ENCODE measurements around the gene PLCH1. TPM values are rescaled to one million over a fixed set of nuclear protein-coding genes. Genes with fewer than 3 reads are reported as not detected.

The PLCH1 gene
- total and polyA plus RNA-seq, 5 donors, result 1.1 to 6.3 (median 3.4) TPM

GRCh38 chr3:155496206-155496605, 248.7 kb downstream of the PLCH1 start:
- no peak overlapping the region for H3K4me3 ChIP-seq (ENCODE audit: low read length)
- no peaks in the 10 kb centered on the region for H3K27me3 ChIP-seq (ENCODE audit: control insufficient read depth, insufficient read depth)
- no peak for ATAC-seq
- H3K4me1 ChIP-seq (ENCODE audit: control insufficient read depth, insufficient read depth, low read length), result no peaks in the 10 kb centered on the region
- H3K27ac ChIP-seq (ENCODE audit: low read length), result no peak overlapping the region
- no peak for DNase-seq
- intact Hi-C loops (cut with DNase I), result no loop called here
- H3K9me3 ChIP-seq (ENCODE audit: control insufficient read depth, low read length), result no peaks in the 10 kb centered on the region

GRCh38 chr3:155495387-155495786, 249.5 kb downstream of the PLCH1 start:
- Histone ChIP-seq H3K27ac (ENCODE audit: low read length) (no peak overlapping the region), H3K9me3 (ENCODE audit: control insufficient read depth, low read length) (no peaks in the 10 kb centered on the region), H3K27me3 (ENCODE audit: control insufficient read depth, insufficient read depth) (no peaks in the 10 kb centered on the region), H3K4me1 (ENCODE audit: control insufficient read depth, insufficient read depth, low read length) (no peaks in the 10 kb centered on the region), H3K4me3 (ENCODE audit: low read length) (no peak overlapping the region)
- peak in 1 of 2 donors; percentile 40 for ATAC-seq
- intact Hi-C loops (cut with DNase I), result no loop called here
- 75% methylated on average over 4 of the region's 4 CpGs for WGBS
- no peak for DNase-seq

- WGBS, result 45% methylated on average over 5 of the region's 5 CpGs
- no peak for ATAC-seq
- no peak overlapping the region for H3K4me3 ChIP-seq (ENCODE audit: low read length)
- intact Hi-C loops (cut with DNase I), result no loop called here
- no peaks in the 10 kb centered on the region for H3K4me1 ChIP-seq (ENCODE audit: control insufficient read depth, insufficient read depth, low read length)
- no peak overlapping the region for H3K27ac ChIP-seq (ENCODE audit: low read length)
- no peaks in the 10 kb centered on the region for H3K9me3 ChIP-seq (ENCODE audit: control insufficient read depth, low read length)
- no peaks in the 10 kb centered on the region for H3K27me3 ChIP-seq (ENCODE audit: control insufficient read depth, insufficient read depth)
- no peak for DNase-seq
These were observed 250.5 kb downstream of the PLCH1 start for GRCh38 chr3:155494332-155494731.

- ATAC-seq (no peak), DNase-seq (no peak)
- H3K4me3 ChIP-seq (ENCODE audit: low read length), result no peak overlapping the region
- WGBS, result 98% methylated on average over 1 of the region's 1 CpG
- H3K27ac ChIP-seq (ENCODE audit: low read length), result no peak overlapping the region
- H3K4me1 ChIP-seq (ENCODE audit: control insufficient read depth, insufficient read depth, low read length), result no peaks in the 10 kb centered on the region
- H3K9me3 ChIP-seq (ENCODE audit: control insufficient read depth, low read length), result no peaks in the 10 kb centered on the region
- no peaks in the 10 kb centered on the region for H3K27me3 ChIP-seq (ENCODE audit: control insufficient read depth, insufficient read depth)
- intact Hi-C loops (cut with DNase I), result no loop called here
These were observed 252.0 kb downstream of the PLCH1 start for GRCh38 chr3:155492841-155493240.

GRCh38 chr3:155491696-155492095, 253.2 kb downstream of the PLCH1 start:
- H3K27me3 ChIP-seq (ENCODE audit: control insufficient read depth, insufficient read depth), result no peaks in the 10 kb centered on the region
- ATAC-seq (no peak), DNase-seq (no peak)
- H3K27ac ChIP-seq (ENCODE audit: low read length), result no peak overlapping the region
- WGBS, result 92% methylated on average over 3 of the region's 3 CpGs
- no peak overlapping the region for H3K4me3 ChIP-seq (ENCODE audit: low read length)
- intact Hi-C loops (cut with DNase I), result no loop called here
- H3K9me3 ChIP-seq (ENCODE audit: control insufficient read depth, low read length), result no peaks in the 10 kb centered on the region
- no peaks in the 10 kb centered on the region for H3K4me1 ChIP-seq (ENCODE audit: control insufficient read depth, insufficient read depth, low read length)

- Histone ChIP-seq H3K27ac (ENCODE audit: low read length) (no peak overlapping the region), H3K9me3 (ENCODE audit: control insufficient read depth, low read length) (no peaks in the 10 kb centered on the region), H3K4me3 (ENCODE audit: low read length) (no peak overlapping the region), H3K4me1 (ENCODE audit: control insufficient read depth, insufficient read depth, low read length) (no peaks in the 10 kb centered on the region), H3K27me3 (ENCODE audit: control insufficient read depth, insufficient read depth) (no peaks in the 10 kb centered on the region)
- 65% methylated on average over 5 of the region's 5 CpGs for WGBS
- DNase-seq, result no peak
- intact Hi-C loops (cut with DNase I), result no loop called here
- no peak for ATAC-seq
These were observed 256.2 kb downstream of the PLCH1 start for GRCh38 chr3:155488671-155489070.

GRCh38 chr3:155485897-155486296, 259.0 kb downstream of the PLCH1 start:
- H3K27ac ChIP-seq (ENCODE audit: low read length), result no peak overlapping the region
- H3K4me3 ChIP-seq (ENCODE audit: low read length), result no peak overlapping the region
- no peak for ATAC-seq
- no peak for DNase-seq
- no peaks in the 10 kb centered on the region for H3K4me1 ChIP-seq (ENCODE audit: control insufficient read depth, insufficient read depth, low read length)
- intact Hi-C loops (cut with DNase I), result no loop called here
- no peaks in the 10 kb centered on the region for H3K27me3 ChIP-seq (ENCODE audit: control insufficient read depth, insufficient read depth)
- WGBS, result 95% methylated on average over 1 of the region's 1 CpG
- H3K9me3 ChIP-seq (ENCODE audit: control insufficient read depth, low read length), result no peaks in the 10 kb centered on the region

- Histone ChIP-seq H3K27me3 (ENCODE audit: control insufficient read depth, insufficient read depth) (no peaks in the 10 kb centered on the region), H3K4me1 (ENCODE audit: control insufficient read depth, insufficient read depth, low read length) (no peaks in the 10 kb centered on the region), H3K27ac (ENCODE audit: low read length) (no peak overlapping the region), H3K9me3 (ENCODE audit: control insufficient read depth, low read length) (no peaks in the 10 kb centered on the region), H3K4me3 (ENCODE audit: low read length) (no peak overlapping the region)
- intact Hi-C loops (cut with DNase I), result no loop called here
- ATAC-seq (no peak), DNase-seq (no peak)
- WGBS, result 88% methylated on average over 2 of the region's 2 CpGs
These were observed 263.3 kb downstream of the PLCH1 start for GRCh38 chr3:155481591-155481990.

- H3K4me3 ChIP-seq (ENCODE audit: low read length), result no peak overlapping the region
- no peak for ATAC-seq
- no peaks in the 10 kb centered on the region for H3K4me1 ChIP-seq (ENCODE audit: control insufficient read depth, insufficient read depth, low read length)
- H3K27me3 ChIP-seq (ENCODE audit: control insufficient read depth, insufficient read depth), result no peaks in the 10 kb centered on the region
- H3K27ac ChIP-seq (ENCODE audit: low read length), result no peak overlapping the region
- WGBS, result 77% methylated on average over 12 of the region's 12 CpGs
- DNase-seq, result peak in 1 of 3 donors; percentile 35
- intact Hi-C loops (cut with DNase I), result no loop called here
- H3K9me3 ChIP-seq (ENCODE audit: control insufficient read depth, low read length), result no peaks in the 10 kb centered on the region
These were observed 263.8 kb downstream of the PLCH1 start for GRCh38 chr3:155481089-155481488.

- WGBS, result 61% methylated on average over 2 of the region's 2 CpGs
- Histone ChIP-seq H3K4me3 (ENCODE audit: low read length) (no peak overlapping the region), H3K4me1 (ENCODE audit: control insufficient read depth, insufficient read depth, low read length) (no peaks in the 10 kb centered on the region), H3K27me3 (ENCODE audit: control insufficient read depth, insufficient read depth) (no peaks in the 10 kb centered on the region), H3K9me3 (ENCODE audit: control insufficient read depth, low read length) (no peaks in the 10 kb centered on the region), H3K27ac (ENCODE audit: low read length) (no peak overlapping the region)
- ATAC-seq, result no peak
- intact Hi-C loops (cut with DNase I), result no loop called here
- DNase-seq, result no peak
These were observed 279.2 kb downstream of the PLCH1 start for GRCh38 chr3:155465664-155466063.

GRCh38 chr3:155462672-155463071, 282.2 kb downstream of the PLCH1 start:
- WGBS, result 73% methylated on average over 4 of the region's 4 CpGs
- ATAC-seq, result no peak

GRCh38 chr3:155457591-155457990, 287.3 kb downstream of the PLCH1 start:
- 90% methylated on average over 4 of the region's 4 CpGs for WGBS

More at GRCh38 chr3:155462672-155463071, 282.2 kb downstream of the PLCH1 start:
- intact Hi-C loops (cut with DNase I), result no loop called here
- H3K4me3 ChIP-seq (ENCODE audit: low read length), result no peak overlapping the region
- H3K27ac ChIP-seq (ENCODE audit: low read length), result no peak overlapping the region
- H3K27me3 ChIP-seq (ENCODE audit: control insufficient read depth, insufficient read depth), result no peaks in the 10 kb centered on the region
- DNase-seq, result no peak
- H3K4me1 ChIP-seq (ENCODE audit: control insufficient read depth, insufficient read depth, low read length), result no peaks in the 10 kb centered on the region
- H3K9me3 ChIP-seq (ENCODE audit: control insufficient read depth, low read length), result no peaks in the 10 kb centered on the region

More at GRCh38 chr3:155457591-155457990, 287.3 kb downstream of the PLCH1 start:
- ATAC-seq, result no peak
- no peak overlapping the region for H3K27ac ChIP-seq (ENCODE audit: low read length)
- no peak for DNase-seq
- no peaks in the 10 kb centered on the region for H3K27me3 ChIP-seq (ENCODE audit: control insufficient read depth, insufficient read depth)
- H3K4me1 ChIP-seq (ENCODE audit: control insufficient read depth, insufficient read depth, low read length), result no peaks in the 10 kb centered on the region
- H3K9me3 ChIP-seq (ENCODE audit: control insufficient read depth, low read length), result no peaks in the 10 kb centered on the region
- intact Hi-C loops (cut with DNase I), result no loop called here
- H3K4me3 ChIP-seq (ENCODE audit: low read length), result no peak overlapping the region

All from right cardiac atrium (tissue), 5 donors.